Muscle of back (tissue), 11 donors: ENCODE results near the gene LAMTOR2. TPM values are rescaled to one million over a fixed set of nuclear protein-coding genes. Genes with fewer than 3 reads are reported as not detected.

ENCODE experiments used
- DNase-seq, 3 donors: peaks; one replicate each; pipeline versions ENCODE4 v3.0.0 to v3.0.0-alpha.2; 2013
- polyA plus RNA-seq, 10 donors: library from polyadenylated mRNA; unstranded; fragments of 120-200 nt; gene quantifications; one replicate each; pipeline ENCODE4 v1.2.1, GENCODE V29; 2013; ENCODE audit not compliant: insufficient read length in 10 of 10

Gene LAMTOR2
- polyA plus RNA-seq, 10 donors: 32.4 to 46.7 (median 36.3) TPM

- no peak for DNase-seq
Observed at GRCh38 chr1:156073110-156073687, 18.6 kb downstream of the LAMTOR2 start.

GRCh38 chr1:156073740-156074139 lies 19.2 kb downstream of the LAMTOR2 start:
- no peak for DNase-seq

GRCh38 chr1:156074661-156075060 lies 20.1 kb downstream of the LAMTOR2 start:
- DNase-seq: no peak

- no peak for DNase-seq
Observed at GRCh38 chr1:156075162-156075561, 20.6 kb downstream of the LAMTOR2 start.

- DNase-seq: no peak
Observed at GRCh38 chr1:156075775-156076204, 21.2 kb downstream of the LAMTOR2 start.

- peak in 1 of 3 donors; percentile 75 for DNase-seq
Observed at GRCh38 chr1:156076609-156077429, 22.2 kb downstream of the LAMTOR2 start.

- DNase-seq: no peak
Observed at GRCh38 chr1:156077430-156077760, 22.8 kb downstream of the LAMTOR2 start.

GRCh38 chr1:156078728-156079127 lies 24.1 kb downstream of the LAMTOR2 start:
- DNase-seq: no peak

- no peak for DNase-seq
Observed at GRCh38 chr1:156079762-156080161, 25.2 kb downstream of the LAMTOR2 start.

GRCh38 chr1:156080241-156080862 lies 25.8 kb downstream of the LAMTOR2 start:
- peak in 1 of 3 donors; percentile 67 for DNase-seq

- no peak for DNase-seq
Observed at GRCh38 chr1:156080863-156081179, 26.2 kb downstream of the LAMTOR2 start.

GRCh38 chr1:156081180-156081916 lies 26.8 kb downstream of the LAMTOR2 start:
- peak in 1 of 3 donors; percentile 85 for DNase-seq

GRCh38 chr1:156081917-156082308 lies 27.3 kb downstream of the LAMTOR2 start:
- DNase-seq: peak in 1 of 3 donors; percentile 72

- DNase-seq: peak; percentile 86 to 97 (median 93)
Observed at GRCh38 chr1:156082309-156083091, 27.9 kb downstream of the LAMTOR2 start, which contains the start of gene MEX3A. Gene MEX3A, minus strand, starts transcription at chr1:156082465. Its CDS starts 467 bp downstream, at chr1:156081998.

GRCh38 chr1:156083800-156084790 lies 29.5 kb downstream of the LAMTOR2 start:
- no peak for DNase-seq

- DNase-seq: no peak
Observed at GRCh38 chr1:156086256-156086662, 31.7 kb downstream of the LAMTOR2 start.

GRCh38 chr1:156089704-156090103 lies 35.1 kb downstream of the LAMTOR2 start:
- DNase-seq: no peak

- no peak for DNase-seq
Observed at GRCh38 chr1:156090138-156090839, 35.7 kb downstream of the LAMTOR2 start.

GRCh38 chr1:156090840-156091188 lies 36.2 kb downstream of the LAMTOR2 start:
- DNase-seq: peak; percentile 78 to 88 (median 84)

- DNase-seq: no peak
Observed at GRCh38 chr1:156091610-156092009, 37.0 kb downstream of the LAMTOR2 start.
